Astrocyte of the spinal cord (primary cell): Measurements from ENCODE around the gene RAD51AP2.
A peak's percentile ranks its signal among the peaks of the same experiment; 100 is the strongest.

ENCODE experiments used
- DNase-seq: peaks from one replicate; pipeline ENCODE4 v3.0.0; 2011; ENCODE audit warnings: low read depth, low spot score
- H3K4me3 ChIP-seq: 2 replicates; pipeline ENCODE4 v1.5.1; 2011; ENCODE audit warnings: low read depth, mild to moderate bottlenecking, low read length, moderate library complexity
- in situ Hi-C: cut with HindIII; loops from 2 replicates; pipeline ENCODE4 v1.10.0; 2017; ENCODE audit warnings: low sequenced_read_pairs
- TF ChIP-seq, protein P1 (sequence below): IDR thresholded peaks from 2 replicates; pipeline ENCODE4 v1.5.1; 2012; ENCODE audit warnings: low read depth, mild to moderate bottlenecking, low read length, inconsistent platforms

RAD51AP2 gene

GRCh38 chr2:17542471-17542870 is 24.2 kb upstream of the RAD51AP2 start:
- TF ChIP-seq, protein P1, sequence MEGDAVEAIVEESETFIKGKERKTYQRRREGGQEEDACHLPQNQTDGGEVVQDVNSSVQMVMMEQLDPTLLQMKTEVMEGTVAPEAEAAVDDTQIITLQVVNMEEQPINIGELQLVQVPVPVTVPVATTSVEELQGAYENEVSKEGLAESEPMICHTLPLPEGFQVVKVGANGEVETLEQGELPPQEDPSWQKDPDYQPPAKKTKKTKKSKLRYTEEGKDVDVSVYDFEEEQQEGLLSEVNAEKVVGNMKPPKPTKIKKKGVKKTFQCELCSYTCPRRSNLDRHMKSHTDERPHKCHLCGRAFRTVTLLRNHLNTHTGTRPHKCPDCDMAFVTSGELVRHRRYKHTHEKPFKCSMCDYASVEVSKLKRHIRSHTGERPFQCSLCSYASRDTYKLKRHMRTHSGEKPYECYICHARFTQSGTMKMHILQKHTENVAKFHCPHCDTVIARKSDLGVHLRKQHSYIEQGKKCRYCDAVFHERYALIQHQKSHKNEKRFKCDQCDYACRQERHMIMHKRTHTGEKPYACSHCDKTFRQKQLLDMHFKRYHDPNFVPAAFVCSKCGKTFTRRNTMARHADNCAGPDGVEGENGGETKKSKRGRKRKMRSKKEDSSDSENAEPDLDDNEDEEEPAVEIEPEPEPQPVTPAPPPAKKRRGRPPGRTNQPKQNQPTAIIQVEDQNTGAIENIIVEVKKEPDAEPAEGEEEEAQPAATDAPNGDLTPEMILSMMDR = no peak
- no peak for DNase-seq
- in situ Hi-C loops = no loop called here
- H3K4me3 ChIP-seq = no peak overlapping the region

DNA sequence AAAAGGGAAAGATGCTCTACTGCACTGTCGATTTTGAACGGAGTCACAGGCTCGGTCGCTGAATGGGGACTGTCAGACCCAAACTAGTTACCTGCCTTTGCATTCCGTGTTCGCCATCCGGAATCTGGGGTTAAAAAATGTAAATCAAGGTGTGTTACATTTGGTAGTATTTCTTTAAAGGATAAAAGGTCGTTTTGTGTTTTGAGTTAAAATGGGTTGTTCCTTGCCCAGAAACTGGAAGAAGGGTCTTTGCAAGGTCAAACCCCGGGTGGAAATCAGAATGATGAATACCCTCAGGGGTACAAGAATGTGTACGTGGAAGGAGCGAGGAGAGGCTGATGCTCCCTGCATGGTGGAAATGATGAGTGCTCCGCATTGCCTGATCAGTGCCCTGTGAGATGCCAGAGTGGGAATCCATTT is 23.3 kb upstream of the RAD51AP2 start:
- in situ Hi-C loops = no loop called here

DNA sequence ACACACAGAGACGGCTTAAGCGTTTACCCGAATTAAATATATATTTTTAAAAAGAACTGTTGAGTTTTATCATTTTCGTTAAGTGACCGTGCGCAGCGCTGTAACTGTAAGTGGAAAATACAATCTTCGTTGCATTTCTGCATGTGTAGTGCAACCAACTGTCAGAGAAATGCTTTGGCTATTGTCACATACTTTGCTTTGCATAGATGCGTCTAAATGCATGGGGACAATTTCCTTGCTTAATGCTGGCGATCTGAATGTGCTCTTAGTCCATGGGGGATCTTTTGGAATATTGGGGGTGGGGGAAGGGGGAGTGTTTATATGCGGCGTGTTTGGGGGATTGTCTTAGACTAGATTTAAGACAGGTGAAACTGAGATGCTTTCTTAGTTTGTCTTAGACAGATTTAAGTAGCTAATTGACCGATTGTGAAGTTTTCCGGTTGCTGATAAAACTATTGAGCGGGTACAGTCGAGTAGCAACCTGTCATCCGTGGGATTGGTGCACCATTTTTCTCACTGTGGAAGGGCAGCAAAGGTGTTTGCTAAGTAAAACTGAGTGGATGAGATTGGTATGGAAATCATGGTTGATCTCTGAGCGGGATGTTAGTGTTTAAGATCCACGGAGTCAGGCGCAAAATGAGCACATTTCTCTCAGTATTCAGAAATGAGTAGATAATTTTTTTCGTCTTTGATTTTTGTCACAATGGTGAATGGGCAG is 22.7 kb upstream of the RAD51AP2 start:
- H3K4me3 ChIP-seq = peak overlapping the region; percentile 63
- TF ChIP-seq, protein P1 = no peak
- DNase-seq = no peak
- in situ Hi-C loops = no loop called here

More for the DNA sequence above, 23.3 kb upstream of the RAD51AP2 start:
- TF ChIP-seq, protein P1 = no peak
- DNase-seq = no peak
- H3K4me3 ChIP-seq = peak overlapping the region; percentile 63

DNA sequence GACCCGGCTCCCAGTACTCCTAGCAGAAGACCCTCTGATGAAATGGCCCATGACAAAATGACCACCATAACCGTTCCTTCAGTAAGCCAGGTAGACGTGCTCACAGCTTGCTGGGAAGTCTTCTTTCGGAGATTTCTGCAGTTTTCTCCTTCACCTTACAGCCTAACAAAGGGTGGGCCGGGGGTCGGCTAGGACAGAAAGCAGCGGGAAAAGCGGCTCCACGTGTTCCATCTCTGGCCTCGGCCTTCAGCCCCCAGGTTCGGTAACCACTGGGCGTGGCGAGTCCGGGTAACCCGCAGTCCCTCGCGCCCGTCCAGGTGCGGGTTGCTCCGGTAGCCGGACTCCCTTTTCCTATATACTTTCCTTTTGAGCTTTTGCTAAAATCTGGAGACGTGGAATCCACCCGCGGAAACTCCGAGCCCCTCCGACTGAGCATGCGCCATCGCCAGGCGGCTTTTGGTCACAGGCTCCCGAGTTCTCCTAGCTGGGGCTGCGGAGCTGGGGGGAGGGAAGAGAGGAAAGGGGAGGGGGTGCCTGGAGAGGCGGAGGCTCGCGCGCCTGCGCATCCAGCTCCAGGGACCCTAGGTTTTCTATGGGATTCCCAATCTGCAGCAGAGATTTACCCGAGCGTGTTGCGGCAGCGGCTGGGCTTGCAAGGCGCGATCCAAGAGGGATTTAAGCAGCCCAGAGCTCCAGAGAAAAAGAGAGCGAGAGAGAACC is 22.0 kb upstream of the RAD51AP2 start, which contains the start of gene VSNL1:
Gene VSNL1 (plus strand): TSS at position 604 of the 720 bp plus-strand sequence. CDS start 51,379 bp downstream, outside the sequence.
- H3K4me3 ChIP-seq = peak within 1 kb of the TSS; percentile 63
- DNase-seq = peak; percentile 94
- TF ChIP-seq, protein P1 = no peak
- in situ Hi-C loops = no loop called here

DNA sequence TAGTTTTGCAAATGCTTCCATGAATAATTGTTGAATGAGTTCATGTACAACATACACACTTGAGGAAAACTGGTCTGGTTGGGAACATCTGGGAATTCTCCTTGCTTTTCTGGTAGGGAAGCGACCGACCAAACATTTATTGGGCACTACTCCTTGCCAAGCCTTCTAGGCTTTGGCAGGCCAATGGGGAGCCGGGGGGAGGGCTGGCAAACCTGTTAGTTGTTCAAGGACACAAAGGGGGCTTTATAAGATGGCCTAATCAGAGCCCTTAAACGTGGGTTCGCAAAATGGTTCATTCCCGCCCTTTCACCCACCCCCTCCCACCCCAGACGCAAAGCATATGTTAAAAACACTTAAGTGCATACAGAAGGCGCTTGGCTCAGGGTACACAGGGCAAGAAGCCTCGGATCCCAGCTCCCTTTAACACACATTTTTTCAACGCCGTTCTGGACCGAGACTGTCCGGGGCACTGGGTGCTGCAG is 21.4 kb upstream of the RAD51AP2 start:
- TF ChIP-seq, protein P1 = no peak
- peak overlapping the region; percentile 63 for H3K4me3 ChIP-seq
- in situ Hi-C loops = no loop called here
- DNase-seq = peak; percentile 58

GRCh38 chr2:17538844-17539554 is 20.8 kb upstream of the RAD51AP2 start:
- DNase-seq = peak; percentile 80
- in situ Hi-C loops = no loop called here
- peak overlapping the region; percentile 63 for H3K4me3 ChIP-seq
- TF ChIP-seq, protein P1 = no peak
